Omental fat pad (tissue), 4 donors: ENCODE results near the gene DDAH2. TPM values are rescaled to one million over a fixed set of nuclear protein-coding genes. Genes with fewer than 3 reads are reported as not detected.

Source experiments
- ATAC-seq: fragments of 150-250 bp; one replicate; pipeline ENCODE4 v1.9.1; 2016; ENCODE audit warnings: mild to moderate bottlenecking, moderate library complexity; ENCODE audit not compliant: low FRiP score
- DNase-seq: peaks from one replicate; pipeline ENCODE4 v3.0.0-alpha.2; 2019; ENCODE audit warnings: low spot score
- CTCF ChIP-seq, 3 donors: fragments of 450-650 bp; IDR thresholded peaks; one replicate each; pipeline ENCODE4 v1.5.1; 2016 to 2017; ENCODE audit warnings: antibody characterized with exemption in 3 of 3, mild to moderate bottlenecking in 3 of 3, moderate library complexity in 2 of 3
- total RNA-seq, 4 donors: library from RNA; depleted of rRNA; stranded (reverse); fragments of >200 nt; gene quantifications; one replicate each; pipeline ENCODE4 v1.1.0, GENCODE V29; 2016

DDAH2 gene
- total RNA-seq: 100 to 1,000 TPM; 103 to 148 (median 115) TPM

GRCh38 chr6:31728767-31729514, at the start of gene DDAH2:
DDAH2 (minus strand) TSS chr6:31729299; CDS start chr6:31729161, 138 bp downstream.
- ATAC-seq (peak; percentile 8), DNase-seq (no peak)

GRCh38 chr6:31778193-31778592, 49.1 kb upstream of the DDAH2 start:
- ATAC-seq (no peak), DNase-seq (no peak)
- no peak for TF ChIP-seq CTCF (IDR thresholded peaks at IDR 0.05)

More at GRCh38 chr6:31728767-31729514, at the start of gene DDAH2:
- TF ChIP-seq CTCF (IDR thresholded peaks at IDR 0.05): no peak

GRCh38 chr6:31777667-31778050, 48.6 kb upstream of the DDAH2 start:
- no peak for DNase-seq
- no peak for ATAC-seq
- TF ChIP-seq CTCF (IDR thresholded peaks at IDR 0.05): no peak

- ATAC-seq (peak; percentile 94), DNase-seq (peak; percentile 77)
- no peak for TF ChIP-seq CTCF (IDR thresholded peaks at IDR 0.05)
These were observed 48.0 kb upstream of the DDAH2 start, which contains the start of gene VWA7 for GRCh38 chr6:31776989-31777666. VWA7 (minus strand) TSS chr6:31777328; CDS start chr6:31776779, 549 bp downstream.

GRCh38 chr6:31776485-31776988, 47.4 kb upstream of the DDAH2 start:
- no peak for TF ChIP-seq CTCF (IDR thresholded peaks at IDR 0.05)
- no peak for ATAC-seq
- no peak for DNase-seq

GRCh38 chr6:31775633-31776484, 46.8 kb upstream of the DDAH2 start:
- DNase-seq (no peak), ATAC-seq (no peak)
- no peak for TF ChIP-seq CTCF (IDR thresholded peaks at IDR 0.05)
